Stimulated activated CD4-positive, alpha-beta T cell treated with anti-CD3 and anti-CD28 coated beads, TNF-alpha, amount 100 ng/mL, for 48 hours (primary cell): ENCODE measurements around the gene CCNF.
"Not testable (repeated sequence)": the region's sequence is repeated elsewhere in the genome, so short reads cannot be mapped to it uniquely, and the experiment has no call there.

ENCODE experiments used
- DNase-seq, 3 donors: peaks; one replicate each; pipeline ENCODE4 v3.0.0-alpha.2; 2020; ENCODE audit warnings: low read depth in 3 of 3

CCNF gene

GRCh38 chr16:2471653-2472487 lies 42.6 kb downstream of the CCNF start:
- DNase-seq: no peak

GRCh38 chr16:2472488-2472864 lies 43.2 kb downstream of the CCNF start:
- DNase-seq: no peak

- DNase-seq: no peak
Observed at GRCh38 chr16:2472885-2473445, 43.7 kb downstream of the CCNF start.

- DNase-seq: no peak
Observed at GRCh38 chr16:2473446-2473926, 44.2 kb downstream of the CCNF start.

- DNase-seq: peak in 2 of 3 donors; percentile 30 to 43
Observed at GRCh38 chr16:2473999-2474876, 45.0 kb downstream of the CCNF start.

- peak; percentile 61 to 74 (median 64) for DNase-seq
Observed at GRCh38 chr16:2474877-2475412, 45.7 kb downstream of the CCNF start, which contains the start of gene TBC1D24. TBC1D24 (plus strand) TSS chr16:2475127; CDS start chr16:2496149, 21,022 bp downstream.

GRCh38 chr16:2475413-2476344 lies 46.4 kb downstream of the CCNF start:
- DNase-seq: no peak

GRCh38 chr16:2476345-2476720 lies 47.1 kb downstream of the CCNF start:
- DNase-seq: no peak

GRCh38 chr16:2476741-2477140 lies 47.5 kb downstream of the CCNF start:
- DNase-seq: no peak

GRCh38 chr16:2477327-2477726 lies 48.1 kb downstream of the CCNF start:
- DNase-seq: no peak

GRCh38 chr16:2478279-2478678 lies 49.0 kb downstream of the CCNF start:
- DNase-seq: no peak

GRCh38 chr16:2479996-2480395 lies 50.7 kb downstream of the CCNF start:
- DNase-seq: not testable (repeated sequence)

GRCh38 chr16:2480948-2481347 lies 51.7 kb downstream of the CCNF start:
- DNase-seq: no peak

- DNase-seq: no peak
Observed at GRCh38 chr16:2481676-2482075, 52.4 kb downstream of the CCNF start.

- no peak for DNase-seq
Observed at GRCh38 chr16:2482249-2482648, 53.0 kb downstream of the CCNF start.

GRCh38 chr16:2482708-2483534 lies 53.7 kb downstream of the CCNF start:
- DNase-seq: no peak

- DNase-seq: no peak
Observed at GRCh38 chr16:2483939-2484897, 55.0 kb downstream of the CCNF start.

- no peak for DNase-seq
Observed at GRCh38 chr16:2484898-2485508, 55.8 kb downstream of the CCNF start.
